ENCODE measurements around the gene COX11. TPM values are rescaled to one million over a fixed set of nuclear protein-coding genes. Genes with fewer than 3 reads are reported as not detected.

Gene COX11
- total and polyA plus RNA-seq, 2 of the 13 experiments (the other 11 are each of a cell fraction or from before 2014, with no cell fraction given) = 103 to 203 TPM

DNA sequence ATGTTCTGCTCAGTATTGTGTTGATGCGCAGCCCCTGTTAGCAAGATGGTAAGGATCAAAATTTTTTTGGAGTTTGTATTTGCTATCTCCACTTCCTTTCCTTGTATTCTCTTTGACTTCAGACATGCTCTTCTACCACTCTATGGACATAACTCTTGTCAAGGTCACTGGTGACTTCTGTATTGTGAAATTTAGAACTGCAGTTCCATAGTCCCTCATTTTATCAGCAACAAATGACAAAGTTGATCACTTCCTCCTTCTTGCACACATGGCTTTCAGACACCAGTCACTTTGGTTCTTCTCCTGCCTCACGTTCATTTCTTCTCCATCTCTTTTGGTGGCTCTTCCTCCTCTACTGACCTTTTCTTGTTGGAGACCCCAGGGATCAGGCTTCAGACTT lies 21.1 kb downstream of the COX11 start (continued):
- TF ChIP-seq GABPA (IDR thresholded peaks at IDR 0.05; ENCODE audit: low read depth, low read length) = no peak
- peak; percentile 20; the same call in 1 of the 2 replicates for TF ChIP-seq GABPA (CRISPR knock-in tag; IDR thresholded peaks at IDR 0.05; ENCODE audit: low read depth)
- 0 out of 2 replicates have a peak, but pooled peaks have one; percentile 19 for TF ChIP-seq HNF4G (IDR thresholded peaks at IDR 0.05; ENCODE audit: borderline replicate concordance, low read depth, low read length)
- no peak for TF ChIP-seq HNF4G (CRISPR knock-in tag; IDR thresholded peaks at IDR 0.05; ENCODE audit: borderline replicate concordance, low read depth)
- TF ChIP-seq, protein P1, sequence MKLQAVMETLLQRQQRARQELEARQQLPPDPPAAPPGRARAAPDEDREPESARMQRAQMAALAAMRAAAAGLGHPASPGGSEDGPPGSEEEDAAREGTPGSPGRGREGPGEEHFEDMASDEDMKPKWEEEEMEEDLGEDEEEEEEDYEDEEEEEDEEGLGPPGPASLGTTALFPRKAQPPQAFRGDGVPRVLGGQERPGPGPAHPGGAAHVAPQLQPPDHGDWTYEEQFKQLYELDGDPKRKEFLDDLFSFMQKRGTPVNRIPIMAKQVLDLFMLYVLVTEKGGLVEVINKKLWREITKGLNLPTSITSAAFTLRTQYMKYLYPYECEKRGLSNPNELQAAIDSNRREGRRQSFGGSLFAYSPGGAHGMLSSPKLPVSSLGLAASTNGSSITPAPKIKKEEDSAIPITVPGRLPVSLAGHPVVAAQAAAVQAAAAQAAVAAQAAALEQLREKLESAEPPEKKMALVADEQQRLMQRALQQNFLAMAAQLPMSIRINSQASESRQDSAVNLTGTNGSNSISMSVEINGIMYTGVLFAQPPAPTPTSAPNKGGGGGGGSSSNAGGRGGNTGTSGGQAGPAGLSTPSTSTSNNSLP (IDR thresholded peaks at IDR 0.05; ENCODE audit: low read depth, low read length) = 0 out of 2 replicates have a peak, but pooled peaks have one; percentile 20
- peak; percentile 55; the same call in 1 of the 2 replicates for TF ChIP-seq RFX5 (IDR thresholded peaks at IDR 0.05; ENCODE audit: low read depth, low read length)
- TF ChIP-seq ESRRA (CRISPR knock-in tag; IDR thresholded peaks at IDR 0.05; ENCODE audit: low read depth) = peak; percentile 80; the same call in 1 of the 2 replicates
- TF ChIP-seq TGIF2 (CRISPR knock-in tag; IDR thresholded peaks at IDR 0.05) = 0 out of 2 replicates have a peak, but pooled peaks have one; percentile 27
- TF ChIP-seq RCOR2 (CRISPR knock-in tag; IDR thresholded peaks at IDR 0.05) = 0 out of 2 replicates have a peak, but pooled peaks have one; percentile 28
- TF ChIP-seq SAP130 (CRISPR knock-in tag; IDR thresholded peaks at IDR 0.05; ENCODE audit: low read depth) = peak; percentile 80
- 0 out of 2 replicates have a peak, but pooled peaks have one; percentile 50 for TF ChIP-seq ZNF264 (CRISPR knock-in tag; IDR thresholded peaks at IDR 0.05)
- TF ChIP-seq, protein P2, sequence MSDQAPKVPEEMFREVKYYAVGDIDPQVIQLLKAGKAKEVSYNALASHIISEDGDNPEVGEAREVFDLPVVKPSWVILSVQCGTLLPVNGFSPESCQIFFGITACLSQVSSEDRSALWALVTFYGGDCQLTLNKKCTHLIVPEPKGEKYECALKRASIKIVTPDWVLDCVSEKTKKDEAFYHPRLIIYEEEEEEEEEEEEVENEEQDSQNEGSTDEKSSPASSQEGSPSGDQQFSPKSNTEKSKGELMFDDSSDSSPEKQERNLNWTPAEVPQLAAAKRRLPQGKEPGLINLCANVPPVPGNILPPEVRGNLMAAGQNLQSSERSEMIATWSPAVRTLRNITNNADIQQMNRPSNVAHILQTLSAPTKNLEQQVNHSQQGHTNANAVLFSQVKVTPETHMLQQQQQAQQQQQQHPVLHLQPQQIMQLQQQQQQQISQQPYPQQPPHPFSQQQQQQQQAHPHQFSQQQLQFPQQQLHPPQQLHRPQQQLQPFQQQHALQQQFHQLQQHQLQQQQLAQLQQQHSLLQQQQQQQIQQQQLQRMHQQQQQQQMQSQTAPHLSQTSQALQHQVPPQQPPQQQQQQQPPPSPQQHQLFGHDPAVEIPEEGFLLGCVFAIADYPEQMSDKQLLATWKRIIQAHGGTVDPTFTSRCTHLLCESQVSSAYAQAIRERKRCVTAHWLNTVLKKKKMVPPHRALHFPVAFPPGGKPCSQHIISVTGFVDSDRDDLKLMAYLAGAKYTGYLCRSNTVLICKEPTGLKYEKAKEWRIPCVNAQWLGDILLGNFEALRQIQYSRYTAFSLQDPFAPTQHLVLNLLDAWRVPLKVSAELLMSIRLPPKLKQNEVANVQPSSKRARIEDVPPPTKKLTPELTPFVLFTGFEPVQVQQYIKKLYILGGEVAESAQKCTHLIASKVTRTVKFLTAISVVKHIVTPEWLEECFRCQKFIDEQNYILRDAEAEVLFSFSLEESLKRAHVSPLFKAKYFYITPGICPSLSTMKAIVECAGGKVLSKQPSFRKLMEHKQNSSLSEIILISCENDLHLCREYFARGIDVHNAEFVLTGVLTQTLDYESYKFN (CRISPR knock-in tag; conservative IDR thresholded peaks at IDR 0.05) = peak; percentile 41; the same call in 1 of the 2 replicates
- TF ChIP-seq THYN1 (CRISPR knock-in tag; IDR thresholded peaks at IDR 0.05; ENCODE audit: borderline replicate concordance, low read depth) = no peak
- TF ChIP-seq ELF1 (CRISPR knock-in tag; IDR thresholded peaks at IDR 0.05) = peak; percentile 36
- no peak for TF ChIP-seq MXD4 (CRISPR knock-in tag; IDR thresholded peaks at IDR 0.05)
- no peak for TF ChIP-seq FOXA1 (IDR thresholded peaks at IDR 0.05)
- 0 out of 2 replicates have a peak, but pooled peaks have one; percentile 14 for TF ChIP-seq FOXA1 (CRISPR knock-in tag; IDR thresholded peaks at IDR 0.05)
